Measurements from ENCODE around the gene ACOT12. TPM values are rescaled to one million over a fixed set of nuclear protein-coding genes. Genes with fewer than 3 reads are reported as not detected.

The ACOT12 gene
- total and polyA plus RNA-seq, 2 of the 13 experiments (the other 11 are each of a cell fraction or from before 2014, with no cell fraction given) = not detected

GRCh38 chr5:81429363-81429762, 35.4 kb upstream of the ACOT12 start:
- H3K4me1 ChIP-seq (ENCODE audit: insufficient read depth, low read length) = no peaks in the 10 kb centered on the region
- H4K20me1 ChIP-seq (ENCODE audit: insufficient read depth, low read length) = no peaks in the 10 kb centered on the region
- H3K4me3 ChIP-seq (replicated peaks in 1 of 3; ENCODE audit: insufficient read depth in 1 of 3, low read depth in 2 of 3, low read length in 3 of 3) = no peak overlapping the region
- H3K79me2 ChIP-seq (ENCODE audit: insufficient read depth, low read length) = no peaks in the 10 kb centered on the region
- no peak for DNase-seq (ENCODE audit: low spot score)
- POLR2A ChIA-PET = no interaction called here
- H3K36me3 ChIP-seq (replicated peaks in 1 of 2; ENCODE audit: control insufficient read depth in 1 of 2, insufficient read depth in 2 of 2, low read length in 2 of 2) = no peaks in the 10 kb centered on the region
- no peak overlapping the region for H3K9ac ChIP-seq (ENCODE audit: insufficient read depth, low read depth, low read length)
- no peaks in the 10 kb centered on the region for H3K9me3 ChIP-seq (ENCODE audit: low read length)
- TF ChIP-seq MYPOP (CRISPR knock-in tag; IDR thresholded peaks at IDR 0.05) (no peak), ZNF83 (CRISPR knock-in tag; IDR thresholded peaks at IDR 0.05; ENCODE audit: borderline replicate concordance) (no peak), ZNF496 (CRISPR knock-in tag; IDR thresholded peaks at IDR 0.05; ENCODE audit: insufficient replicate concordance) (no peak), ZSCAN9 (CRISPR knock-in tag; IDR thresholded peaks at IDR 0.05; ENCODE audit: borderline replicate concordance) (no peak), ELF3 (CRISPR knock-in tag; IDR thresholded peaks at IDR 0.05) (no peak), ZNF569 (CRISPR knock-in tag; IDR thresholded peaks at IDR 0.05; ENCODE audit: borderline replicate concordance) (no peak), ZNF672 (CRISPR knock-in tag; IDR thresholded peaks at IDR 0.05) (no peak), KLF12 (CRISPR knock-in tag; IDR thresholded peaks at IDR 0.05; ENCODE audit: borderline replicate concordance) (no peak), ZBTB25 (CRISPR knock-in tag; IDR thresholded peaks at IDR 0.05) (no peak), POLR2G (IDR thresholded peaks at IDR 0.05; ENCODE audit: low read depth, low read length) (no peak), ZNF30 (CRISPR knock-in tag; IDR thresholded peaks at IDR 0.05) (no peak), ZSCAN5A (CRISPR knock-in tag; IDR thresholded peaks at IDR 0.05; ENCODE audit: borderline replicate concordance) (no peak), GPBP1L1 (CRISPR knock-in tag; IDR thresholded peaks at IDR 0.05) (no peak), HNF1B (CRISPR knock-in tag; IDR thresholded peaks at IDR 0.05) (no peak)
- H3K27me3 ChIP-seq (ENCODE audit: control insufficient read depth in 1 of 2, insufficient read depth in 2 of 2, low read length in 2 of 2) = no peaks in the 10 kb centered on the region; a peak in 1 of 5 replicates
- no TSS peak for BruUV-seq (replicated peaks)
- CTCF ChIA-PET (ENCODE audit: low intra/inter-chr PET ratio, low total read pairs) = no interaction called here
- H3K27ac ChIP-seq (ENCODE audit: extremely low read length, insufficient read depth, low read length) = no peak overlapping the region
- no peak overlapping the region for H2AFZ ChIP-seq (ENCODE audit: low read length)
- intact Hi-C loops (cut with micrococcal nuclease; ENCODE audit: unreplicated experiment) = loop anchor here (10.0 kb wide), 2 partner anchors 75 to 405 kb away; no protein-coding TSS in a partner anchor
- H3K4me2 ChIP-seq (ENCODE audit: low read depth, low read length) = no peak overlapping the region
- WGBS (ENCODE audit: low lambda C conversion rate) = 67% methylated on average over 3 of the region's 3 CpGs
- ATAC-seq = no peak
- in situ Hi-C loops (cut with HindIII; ENCODE audit: extremely low pct_ligation_motif_present, low pct_unique_long_range_greater_than_20kb) = loop anchor here (10.0 kb wide), 2 partner anchors 735 to 795 kb away; no protein-coding TSS in a partner anchor
- FAIRE-seq = no peak
